SK-N-SH treated with all-trans-retinoic acid at 6 μM for 48 hours (cell line): ENCODE measurements around the gene CLSTN2.

ENCODE experiments used
- ARNTL ChIP-seq: fragments of 450-650 bp; formaldehyde crosslinking; IDR thresholded peaks from 2 replicates; pipeline ENCODE4 v1.5.0; 2020; ENCODE audit warnings: low read depth, mild to moderate bottlenecking, moderate library complexity, borderline replicate concordance
- CREB5 ChIP-seq: fragments of 250-450 bp; sonication (Bioruptor Pico); IDR thresholded peaks from 2 replicates; pipeline ENCODE4 v1.5.1; 2020; ENCODE audit warnings: low read depth, mild to moderate bottlenecking, moderate library complexity
- CSDC2 ChIP-seq: fragments of 250-450 bp; sonication (Bioruptor Pico); IDR thresholded peaks from 2 replicates; pipeline ENCODE4 v1.5.0; 2020; ENCODE audit warnings: mild to moderate bottlenecking, moderate library complexity
- ESRRG ChIP-seq: fragments of 250-450 bp; sonication (Bioruptor Pico); IDR thresholded peaks from 2 replicates; pipeline ENCODE4 v1.6.1; 2021; ENCODE audit warnings: mild to moderate bottlenecking
- GLIS3 ChIP-seq: fragments of 250-450 bp; sonication (Bioruptor Pico); IDR thresholded peaks from 2 replicates; pipeline ENCODE4 v1.5.0; 2020; ENCODE audit warnings: mild to moderate bottlenecking, moderate library complexity
- RARB ChIP-seq: fragments of 250-450 bp; sonication (Bioruptor Pico); IDR thresholded peaks from 2 replicates; pipeline ENCODE4 v1.8.0; 2021; ENCODE audit warnings: mild to moderate bottlenecking, moderate library complexity
- TCF4 ChIP-seq: fragments of 250-450 bp; sonication (Bioruptor Pico); IDR thresholded peaks from 2 replicates; pipeline ENCODE4 v1.8.0; 2021; ENCODE audit warnings: mild to moderate bottlenecking, moderate library complexity, borderline replicate concordance
- TSHZ2 ChIP-seq: fragments of 250-450 bp; sonication (Bioruptor Pico); IDR thresholded peaks from 2 replicates; pipeline ENCODE4 v1.5.0; 2020; ENCODE audit warnings: mild to moderate bottlenecking, moderate library complexity
- ZFP3 ChIP-seq: fragments of 250-450 bp; sonication (Bioruptor Pico); IDR thresholded peaks from 2 replicates; pipeline ENCODE4 v1.5.0; 2020; ENCODE audit warnings: mild to moderate bottlenecking, moderate library complexity
- ZFP30 ChIP-seq: fragments of 450-650 bp; formaldehyde crosslinking; IDR thresholded peaks from 2 replicates; pipeline ENCODE4 v1.5.0; 2022; ENCODE audit warnings: mild to moderate bottlenecking, moderate library complexity
- ZNF565 ChIP-seq: fragments of 450-650 bp; formaldehyde crosslinking; conservative IDR thresholded peaks from 2 replicates; pipeline ENCODE4 v1.5.0; 2020; ENCODE audit warnings: low read depth, mild to moderate bottlenecking, moderate library complexity
- ZNF8 ChIP-seq: fragments of 450-650 bp; formaldehyde crosslinking; IDR thresholded peaks from 2 replicates; pipeline ENCODE4 v1.5.0; 2020; ENCODE audit warnings: mild to moderate bottlenecking, moderate library complexity
- TF ChIP-seq, protein P1 (sequence below): fragments of 250-450 bp; sonication (Bioruptor Pico); IDR thresholded peaks from 2 replicates; pipeline ENCODE4 v1.8.0; 2020; ENCODE audit warnings: mild to moderate bottlenecking, moderate library complexity, borderline replicate concordance
- TF ChIP-seq, protein P2 (sequence below): fragments of 250-450 bp; sonication (Bioruptor Pico); IDR thresholded peaks from 2 replicates; pipeline ENCODE4 v1.8.0; 2021; ENCODE audit warnings: low read depth, mild to moderate bottlenecking, moderate library complexity, borderline replicate concordance

DNA sequence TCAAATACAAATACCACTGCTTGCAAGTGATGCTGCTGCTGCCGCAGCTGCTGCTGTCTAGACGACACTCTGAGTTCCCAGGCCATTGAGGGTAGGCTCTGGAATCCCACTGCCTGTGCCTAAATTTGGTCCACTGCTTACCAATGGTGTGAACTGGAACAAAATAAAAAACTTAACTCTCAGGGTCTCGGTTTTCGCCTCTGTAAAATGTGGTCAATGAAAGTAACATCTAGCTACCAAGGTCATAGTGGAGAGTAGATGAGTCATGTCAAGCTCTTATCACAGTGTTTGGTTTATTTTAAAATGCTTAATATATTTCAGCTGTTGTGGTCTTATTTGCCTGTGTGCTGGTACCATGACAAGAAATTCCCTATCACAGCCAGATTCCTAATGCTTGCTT is 299.3 kb downstream of the CLSTN2 start:
- TF ChIP-seq ARNTL, result no peak
- TF ChIP-seq, protein P1, sequence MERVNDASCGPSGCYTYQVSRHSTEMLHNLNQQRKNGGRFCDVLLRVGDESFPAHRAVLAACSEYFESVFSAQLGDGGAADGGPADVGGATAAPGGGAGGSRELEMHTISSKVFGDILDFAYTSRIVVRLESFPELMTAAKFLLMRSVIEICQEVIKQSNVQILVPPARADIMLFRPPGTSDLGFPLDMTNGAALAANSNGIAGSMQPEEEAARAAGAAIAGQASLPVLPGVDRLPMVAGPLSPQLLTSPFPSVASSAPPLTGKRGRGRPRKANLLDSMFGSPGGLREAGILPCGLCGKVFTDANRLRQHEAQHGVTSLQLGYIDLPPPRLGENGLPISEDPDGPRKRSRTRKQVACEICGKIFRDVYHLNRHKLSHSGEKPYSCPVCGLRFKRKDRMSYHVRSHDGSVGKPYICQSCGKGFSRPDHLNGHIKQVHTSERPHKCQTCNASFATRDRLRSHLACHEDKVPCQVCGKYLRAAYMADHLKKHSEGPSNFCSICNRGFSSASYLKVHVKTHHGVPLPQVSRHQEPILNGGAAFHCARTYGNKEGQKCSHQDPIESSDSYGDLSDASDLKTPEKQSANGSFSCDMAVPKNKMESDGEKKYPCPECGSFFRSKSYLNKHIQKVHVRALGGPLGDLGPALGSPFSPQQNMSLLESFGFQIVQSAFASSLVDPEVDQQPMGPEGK (CRISPR knock-in tag), result no peak
- no peak for TF ChIP-seq ZNF565 (CRISPR knock-in tag)
- TF ChIP-seq CSDC2 (CRISPR knock-in tag), result no peak
- no peak for TF ChIP-seq ZFP30 (CRISPR knock-in tag)
- TF ChIP-seq ESRRG (CRISPR knock-in tag), result no peak
- TF ChIP-seq ZFP3, result no peak
- no peak for TF ChIP-seq CREB5 (CRISPR knock-in tag)
- no peak for TF ChIP-seq TCF4
- TF ChIP-seq, protein P2, sequence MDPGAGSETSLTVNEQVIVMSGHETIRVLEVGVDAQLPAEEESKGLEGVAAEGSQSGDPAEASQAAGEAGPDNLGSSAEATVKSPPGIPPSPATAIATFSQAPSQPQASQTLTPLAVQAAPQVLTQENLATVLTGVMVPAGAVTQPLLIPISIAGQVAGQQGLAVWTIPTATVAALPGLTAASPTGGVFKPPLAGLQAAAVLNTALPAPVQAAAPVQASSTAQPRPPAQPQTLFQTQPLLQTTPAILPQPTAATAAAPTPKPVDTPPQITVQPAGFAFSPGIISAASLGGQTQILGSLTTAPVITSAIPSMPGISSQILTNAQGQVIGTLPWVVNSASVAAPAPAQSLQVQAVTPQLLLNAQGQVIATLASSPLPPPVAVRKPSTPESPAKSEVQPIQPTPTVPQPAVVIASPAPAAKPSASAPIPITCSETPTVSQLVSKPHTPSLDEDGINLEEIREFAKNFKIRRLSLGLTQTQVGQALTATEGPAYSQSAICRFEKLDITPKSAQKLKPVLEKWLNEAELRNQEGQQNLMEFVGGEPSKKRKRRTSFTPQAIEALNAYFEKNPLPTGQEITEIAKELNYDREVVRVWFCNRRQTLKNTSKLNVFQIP (CRISPR knock-in tag), result no peak
- TF ChIP-seq RARB (CRISPR knock-in tag), result no peak
- TF ChIP-seq TSHZ2 (CRISPR knock-in tag), result no peak
- TF ChIP-seq GLIS3, result no peak
- TF ChIP-seq ZNF8 (CRISPR knock-in tag), result no peak
